Stimulated activated effector memory CD8-positive, alpha-beta T cell treated with anti-CD3 and anti-CD28 coated beads, Interleukin-12 subunit alpha, Interleukin-12 subunit beta, amount 100 ng/mL, for 72 hours (primary cell): ENCODE results near the gene SYT14.

ENCODE experiments used
- ATAC-seq: fragments of 150-1000 bp; cut with Tn5 transposase; 2 replicates; pipeline ENCODE4 v1.10.0; 2021
- DNase-seq, 2 donors: peaks; one replicate each; pipeline ENCODE4 v3.0.0; 2021 to 2022; ENCODE audit warnings: low spot score in 2 of 2
- H3K27ac Mint-ChIP-seq: one replicate; pipeline ENCODE4 v1.8.0; 2022; ENCODE audit warnings: mild to moderate bottlenecking, mixed read lengths
- H3K36me3 Mint-ChIP-seq: one replicate; pipeline ENCODE4 v1.8.0; 2022; ENCODE audit warnings: mild to moderate bottlenecking, mixed read lengths
- H3K4me1 Mint-ChIP-seq: one replicate; pipeline ENCODE4 v1.8.0; 2022; ENCODE audit warnings: mixed read lengths
- H3K4me3 Mint-ChIP-seq: one replicate; pipeline ENCODE4 v1.8.0; 2022; ENCODE audit warnings: mild to moderate bottlenecking, mixed read lengths
- H3K9me3 Mint-ChIP-seq: one replicate; pipeline ENCODE4 v1.8.0; 2022; ENCODE audit warnings: mixed read lengths

Gene SYT14

GRCh38 chr1:209983953-209984352, 45.9 kb downstream of the SYT14 start:
- no peak for DNase-seq
- no peak overlapping the region for H3K27ac Mint-ChIP-seq
- H3K9me3 Mint-ChIP-seq = no peaks in the 10 kb centered on the region
- no peaks in the 10 kb centered on the region for H3K4me1 Mint-ChIP-seq
- ATAC-seq = no peak
- H3K36me3 Mint-ChIP-seq = no peaks in the 10 kb centered on the region
- no peak overlapping the region for H3K4me3 Mint-ChIP-seq

GRCh38 chr1:209985002-209985401, 47.0 kb downstream of the SYT14 start:
- no peak for ATAC-seq
- no peaks in the 10 kb centered on the region for H3K4me1 Mint-ChIP-seq
- DNase-seq = no peak
- no peaks in the 10 kb centered on the region for H3K9me3 Mint-ChIP-seq
- H3K36me3 Mint-ChIP-seq = no peaks in the 10 kb centered on the region
- H3K27ac Mint-ChIP-seq = no peak overlapping the region
- H3K4me3 Mint-ChIP-seq = no peak overlapping the region

- ATAC-seq (no peak), DNase-seq (no peak)
- Mint-ChIP-seq H3K9me3 (no peaks in the 10 kb centered on the region), H3K4me1 (no peaks in the 10 kb centered on the region), H3K27ac (no peak overlapping the region), H3K4me3 (no peak overlapping the region), H3K36me3 (no peaks in the 10 kb centered on the region)
Observed at GRCh38 chr1:209988706-209989105, 50.7 kb downstream of the SYT14 start.

- H3K36me3 Mint-ChIP-seq = no peaks in the 10 kb centered on the region
- H3K9me3 Mint-ChIP-seq = no peaks in the 10 kb centered on the region
- no peak overlapping the region for H3K4me3 Mint-ChIP-seq
- no peaks in the 10 kb centered on the region for H3K4me1 Mint-ChIP-seq
- ATAC-seq (no peak), DNase-seq (no peak)
- no peak overlapping the region for H3K27ac Mint-ChIP-seq
Observed at GRCh38 chr1:209989525-209989924, 51.5 kb downstream of the SYT14 start.

GRCh38 chr1:209993061-209993830, 55.2 kb downstream of the SYT14 start:
- no peak for DNase-seq
- Mint-ChIP-seq H3K9me3 (no peaks in the 10 kb centered on the region), H3K36me3 (no peaks in the 10 kb centered on the region), H3K27ac (no peak overlapping the region), H3K4me3 (no peak overlapping the region), H3K4me1 (no peaks in the 10 kb centered on the region)
- peak; percentile 40 for ATAC-seq

- no peak for DNase-seq
- Mint-ChIP-seq H3K4me1 (no peaks in the 10 kb centered on the region), H3K4me3 (no peak overlapping the region), H3K36me3 (no peaks in the 10 kb centered on the region), H3K27ac (no peak overlapping the region), H3K9me3 (no peaks in the 10 kb centered on the region)
- no peak for ATAC-seq
Observed at GRCh38 chr1:209996348-209996747, 58.3 kb downstream of the SYT14 start.

- Mint-ChIP-seq H3K9me3 (no peaks in the 10 kb centered on the region), H3K27ac (no peak overlapping the region), H3K4me1 (no peaks in the 10 kb centered on the region), H3K4me3 (no peak overlapping the region), H3K36me3 (no peaks in the 10 kb centered on the region)
- ATAC-seq (no peak), DNase-seq (no peak)
Observed at GRCh38 chr1:209999005-209999404, 61.0 kb downstream of the SYT14 start.

GRCh38 chr1:210001751-210002150, 63.7 kb downstream of the SYT14 start:
- DNase-seq = no peak
- no peak overlapping the region for H3K4me3 Mint-ChIP-seq
- H3K9me3 Mint-ChIP-seq = no peaks in the 10 kb centered on the region
- no peaks in the 10 kb centered on the region for H3K36me3 Mint-ChIP-seq
- ATAC-seq = no peak
- no peak overlapping the region for H3K27ac Mint-ChIP-seq
- H3K4me1 Mint-ChIP-seq = no peaks in the 10 kb centered on the region

GRCh38 chr1:210003501-210003900, 65.5 kb downstream of the SYT14 start:
- DNase-seq (no peak), ATAC-seq (no peak)
- H3K36me3 Mint-ChIP-seq = no peaks in the 10 kb centered on the region
- no peaks in the 10 kb centered on the region for H3K9me3 Mint-ChIP-seq
- no peak overlapping the region for H3K4me3 Mint-ChIP-seq
- no peak overlapping the region for H3K27ac Mint-ChIP-seq
- no peaks in the 10 kb centered on the region for H3K4me1 Mint-ChIP-seq

- Mint-ChIP-seq H3K4me3 (no peak overlapping the region), H3K36me3 (no peaks in the 10 kb centered on the region), H3K9me3 (no peaks in the 10 kb centered on the region), H3K4me1 (no peaks in the 10 kb centered on the region), H3K27ac (no peak overlapping the region)
- DNase-seq (no peak), ATAC-seq (no peak)
Observed at GRCh38 chr1:210010161-210010560, 72.1 kb downstream of the SYT14 start.

GRCh38 chr1:210021145-210021860, 83.3 kb downstream of the SYT14 start:
- Mint-ChIP-seq H3K36me3 (no peaks in the 10 kb centered on the region), H3K4me1 (no peaks in the 10 kb centered on the region), H3K4me3 (no peak overlapping the region), H3K27ac (no peak overlapping the region), H3K9me3 (no peaks in the 10 kb centered on the region)
- ATAC-seq (no peak), DNase-seq (no peak)

- H3K9me3 Mint-ChIP-seq = no peaks in the 10 kb centered on the region
- no peak overlapping the region for H3K4me3 Mint-ChIP-seq
- H3K4me1 Mint-ChIP-seq = no peaks in the 10 kb centered on the region
- H3K36me3 Mint-ChIP-seq = no peaks in the 10 kb centered on the region
- DNase-seq = no peak
- H3K27ac Mint-ChIP-seq = no peak overlapping the region
- ATAC-seq = no peak
Observed at GRCh38 chr1:210022044-210022443, 84.0 kb downstream of the SYT14 start.

- DNase-seq = no peak
- H3K4me1 Mint-ChIP-seq = no peaks in the 10 kb centered on the region
- H3K4me3 Mint-ChIP-seq = no peak overlapping the region
- no peaks in the 10 kb centered on the region for H3K36me3 Mint-ChIP-seq
- H3K27ac Mint-ChIP-seq = no peak overlapping the region
- no peak for ATAC-seq
- no peaks in the 10 kb centered on the region for H3K9me3 Mint-ChIP-seq
Observed at GRCh38 chr1:210024282-210024681, 86.3 kb downstream of the SYT14 start.

GRCh38 chr1:210024996-210025395, 87.0 kb downstream of the SYT14 start:
- no peak overlapping the region for H3K27ac Mint-ChIP-seq
- DNase-seq (no peak), ATAC-seq (no peak)
- H3K36me3 Mint-ChIP-seq = no peaks in the 10 kb centered on the region
- H3K4me1 Mint-ChIP-seq = no peaks in the 10 kb centered on the region
- no peaks in the 10 kb centered on the region for H3K9me3 Mint-ChIP-seq
- no peak overlapping the region for H3K4me3 Mint-ChIP-seq

GRCh38 chr1:210025870-210026269, 87.9 kb downstream of the SYT14 start:
- Mint-ChIP-seq H3K36me3 (no peaks in the 10 kb centered on the region), H3K4me1 (no peaks in the 10 kb centered on the region), H3K9me3 (peaks cover 3% of the 10 kb centered on the region), H3K27ac (no peak overlapping the region), H3K4me3 (no peak overlapping the region)
- ATAC-seq = no peak
- no peak for DNase-seq

GRCh38 chr1:210027994-210028393, 90.0 kb downstream of the SYT14 start:
- Mint-ChIP-seq H3K4me1 (no peaks in the 10 kb centered on the region), H3K36me3 (no peaks in the 10 kb centered on the region), H3K27ac (no peak overlapping the region), H3K4me3 (no peak overlapping the region), H3K9me3 (peaks cover 3% of the 10 kb centered on the region)
- DNase-seq (no peak), ATAC-seq (no peak)
